Right kidney (tissue), 1 donor: ENCODE results near the gene NAXE.
"Not testable (repeated sequence)": the region's sequence is repeated elsewhere in the genome, so short reads cannot be mapped to it uniquely, and the experiment has no call there.

Experiments
- DNase-seq: peaks from one replicate; pipeline ENCODE4 v3.0.0-alpha.2; 2016

Gene NAXE

GRCh38 chr1:156592158-156592909 is 758 bp downstream of the NAXE start:
- no peak for DNase-seq

- DNase-seq = no peak
Observed at GRCh38 chr1:156592910-156593660, 1.5 kb downstream of the NAXE start.

- DNase-seq = no peak
Observed at GRCh38 chr1:156593661-156593989, 2.0 kb downstream of the NAXE start.

DNA sequence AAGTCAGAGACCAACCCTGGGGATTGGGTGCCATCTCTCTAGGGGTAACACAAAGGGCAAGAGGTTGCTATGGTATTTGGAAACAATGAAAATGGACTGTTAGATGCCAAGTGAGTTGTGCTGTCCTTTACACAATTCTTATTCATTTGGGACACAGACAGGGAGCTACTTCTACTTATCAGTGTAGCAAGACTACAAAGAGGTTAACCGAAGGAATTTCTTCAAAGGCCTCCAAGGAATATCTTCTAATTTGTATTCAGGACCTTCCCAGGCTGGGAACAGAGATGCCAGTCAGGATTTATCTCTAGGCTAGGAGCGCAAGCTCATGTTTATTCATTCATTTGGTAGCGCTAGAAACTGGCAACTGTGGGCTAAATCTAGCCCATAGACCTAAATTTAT is 2.6 kb downstream of the NAXE start:
- DNase-seq = no peak

DNA sequence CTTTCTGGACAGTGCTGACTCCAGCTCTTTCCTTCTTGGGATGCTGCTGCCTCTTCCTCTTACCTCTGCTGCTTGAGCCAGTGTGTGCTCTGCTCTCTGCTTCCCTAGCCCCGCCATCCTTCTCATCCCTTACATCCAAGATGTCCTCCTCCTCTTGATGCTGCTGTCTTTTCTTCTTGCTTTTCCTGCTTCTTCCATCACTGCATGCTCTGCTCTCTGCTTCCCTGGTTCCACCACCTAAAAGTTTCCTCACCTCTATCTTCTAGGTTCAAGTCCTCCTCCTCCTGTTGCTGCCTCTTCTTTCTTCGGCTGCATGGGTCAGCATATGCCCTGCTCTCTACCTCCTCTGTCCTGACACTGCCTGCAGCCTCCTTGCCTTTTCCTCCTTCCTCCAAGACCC is 3.4 kb downstream of the NAXE start:
- no peak for DNase-seq

GRCh38 chr1:156596426-156596825 is 4.8 kb downstream of the NAXE start:
- no peak for DNase-seq

DNA sequence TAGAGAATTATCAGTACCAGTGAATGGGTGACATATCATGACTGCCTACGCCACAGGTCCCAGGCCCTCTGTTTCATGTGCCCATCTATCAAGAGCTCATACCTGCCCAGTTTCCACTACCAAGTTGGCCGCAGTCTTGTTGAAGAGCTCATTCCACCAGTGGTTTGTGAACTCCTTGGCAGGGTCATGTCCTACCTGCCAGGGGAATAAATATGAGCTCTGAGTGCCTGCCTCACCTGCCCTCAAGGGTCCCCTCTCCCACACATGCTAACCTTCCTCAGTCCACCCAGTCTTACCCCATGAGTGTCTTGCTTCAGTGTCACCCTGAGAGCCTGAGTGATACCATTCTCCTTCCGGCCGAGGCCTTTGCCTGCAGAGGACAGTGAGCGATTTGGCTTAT is 6.5 kb downstream of the NAXE start:
- no peak for DNase-seq

GRCh38 chr1:156598731-156599432 is 7.3 kb downstream of the NAXE start:
- no peak for DNase-seq

GRCh38 chr1:156599811-156600210 is 8.2 kb downstream of the NAXE start:
- no peak for DNase-seq

- no peak for DNase-seq
Observed at GRCh38 chr1:156600733-156601121, 9.2 kb downstream of the NAXE start.

DNA sequence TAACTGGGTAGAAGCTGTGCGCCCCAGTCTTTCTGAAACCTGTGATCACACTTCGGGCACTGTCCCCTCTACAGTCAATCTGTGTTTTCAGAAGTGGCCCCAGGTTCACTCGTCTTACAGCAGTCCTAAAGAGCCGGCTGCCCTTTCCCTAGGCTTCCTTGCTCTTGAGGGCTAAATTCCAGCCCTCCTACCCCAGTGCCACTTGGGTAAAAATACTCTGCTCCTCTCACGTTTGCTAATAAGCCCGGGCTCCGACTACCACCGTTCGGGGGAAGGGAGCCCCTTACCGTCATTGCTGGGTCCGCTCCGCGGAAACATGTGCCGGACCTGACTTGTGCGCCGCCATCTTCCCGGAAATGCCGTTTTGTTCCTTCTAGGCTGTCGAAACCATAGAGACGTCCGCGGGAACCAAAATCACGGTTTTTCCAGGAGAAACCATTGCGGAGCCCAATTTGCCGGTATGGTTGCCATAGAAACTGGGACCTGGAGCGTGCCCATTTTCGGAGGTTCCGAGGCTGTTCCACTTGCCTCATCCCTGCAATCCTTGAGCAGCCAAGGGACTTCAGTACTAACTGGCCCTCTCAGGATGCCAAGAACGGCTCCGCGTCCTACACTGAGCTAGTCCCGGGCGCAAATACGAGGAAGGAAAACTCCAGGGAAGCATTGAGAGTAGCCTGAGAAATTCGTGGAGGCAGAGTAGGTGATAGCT is 9.7 kb downstream of the NAXE start, which contains the start of gene GPATCH4:
Gene GPATCH4 (minus strand): TSS at position 358 of the 709 bp plus-strand sequence.
- DNase-seq = peak; percentile 86

GRCh38 chr1:156601892-156602291 is 10.3 kb downstream of the NAXE start:
- no peak for DNase-seq

DNA sequence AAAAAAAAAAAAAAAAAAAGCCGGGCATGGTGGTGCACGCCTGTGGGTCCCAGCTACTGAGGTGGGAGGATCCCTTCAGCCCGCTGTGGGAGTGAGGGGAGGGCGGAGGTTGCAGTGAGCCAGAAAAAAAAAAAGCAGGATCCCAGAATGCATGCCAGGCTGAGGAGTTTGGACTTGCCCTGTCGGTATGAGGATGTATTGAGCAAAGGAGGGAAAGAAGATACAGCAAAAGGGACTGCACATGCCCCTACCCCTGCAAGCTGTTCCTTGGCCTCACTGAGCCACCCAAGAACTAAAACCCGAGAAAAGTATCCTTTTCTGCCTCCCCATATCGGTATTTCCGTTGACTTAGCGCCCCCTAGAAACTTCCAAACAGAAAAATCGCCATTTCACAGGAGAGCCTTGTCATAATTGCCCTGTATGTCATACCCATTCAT is 11.0 kb downstream of the NAXE start:
- DNase-seq = no peak

GRCh38 chr1:156607344-156607743 is 15.8 kb downstream of the NAXE start:
- not testable (repeated sequence) for DNase-seq

DNA sequence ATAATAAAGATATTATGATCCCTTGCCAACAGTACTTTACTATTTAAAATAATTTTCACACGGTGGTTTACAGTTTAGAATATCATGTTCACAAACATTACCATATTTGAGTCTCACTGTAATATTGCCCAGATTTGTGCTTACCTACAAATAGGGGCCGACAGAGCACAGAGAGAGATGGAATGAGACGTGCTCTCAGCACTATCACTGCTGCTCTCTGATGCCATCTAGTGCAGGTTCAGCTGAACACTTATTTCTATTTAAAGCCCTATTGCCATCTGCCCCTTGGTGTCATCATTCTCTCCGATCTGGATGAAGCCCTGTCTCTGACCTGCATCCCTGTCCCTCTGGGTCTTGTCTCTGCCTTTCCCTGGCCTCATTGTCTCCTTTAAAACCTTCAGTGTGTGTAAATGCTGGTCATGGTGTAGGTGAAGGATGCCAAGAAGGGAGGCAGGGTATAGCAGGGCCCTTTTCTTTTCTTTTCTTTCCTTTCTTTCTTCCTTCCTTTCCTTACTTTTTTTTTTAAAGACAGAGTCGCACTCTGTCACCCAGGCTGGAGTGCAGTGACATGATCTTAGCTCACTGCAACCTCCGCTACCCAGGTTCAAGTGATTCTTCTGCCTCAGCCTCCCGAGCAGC is 16.6 kb downstream of the NAXE start:
- no peak for DNase-seq

DNA sequence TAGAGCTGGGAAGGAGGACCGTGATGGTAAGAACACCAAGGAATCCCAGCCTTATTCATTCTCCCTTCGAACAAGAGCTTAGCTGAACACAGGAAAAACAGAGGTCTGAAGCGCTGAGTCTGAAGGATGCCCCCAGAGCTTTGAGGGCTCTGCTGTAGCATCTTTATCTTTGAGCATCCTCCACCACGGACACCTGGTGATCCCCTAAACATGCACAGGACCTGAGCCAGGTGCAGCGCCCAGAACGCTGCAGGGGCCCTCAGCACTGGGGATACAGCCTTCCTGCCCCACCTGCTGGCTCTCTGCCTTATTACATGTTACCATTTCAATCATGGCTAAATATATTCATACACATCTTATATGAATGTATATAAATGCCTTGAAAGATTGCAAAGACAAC is 17.4 kb downstream of the NAXE start:
- DNase-seq = no peak

- DNase-seq = not testable (repeated sequence)
Observed at GRCh38 chr1:156610072-156610471, 18.5 kb downstream of the NAXE start.

DNA sequence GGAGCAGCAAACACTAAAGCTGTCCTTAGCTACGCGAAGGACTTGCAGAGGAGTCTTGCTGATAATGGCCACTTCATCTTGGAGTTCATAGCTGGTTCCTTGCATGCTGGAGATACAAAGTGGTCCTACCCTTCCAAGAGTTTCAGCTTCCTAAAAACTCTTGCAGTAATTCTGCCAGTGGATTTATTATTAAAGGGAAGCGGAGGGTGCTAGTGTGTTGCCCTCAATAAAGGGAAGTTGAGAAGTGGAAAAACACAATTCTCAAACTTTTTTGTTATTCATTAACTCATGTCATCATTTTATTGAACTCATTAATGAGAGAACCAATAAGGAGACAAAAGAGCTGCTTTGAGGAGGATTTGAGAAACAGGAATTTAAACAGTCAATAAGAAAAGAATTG is 21.1 kb downstream of the NAXE start:
- DNase-seq = no peak

DNA sequence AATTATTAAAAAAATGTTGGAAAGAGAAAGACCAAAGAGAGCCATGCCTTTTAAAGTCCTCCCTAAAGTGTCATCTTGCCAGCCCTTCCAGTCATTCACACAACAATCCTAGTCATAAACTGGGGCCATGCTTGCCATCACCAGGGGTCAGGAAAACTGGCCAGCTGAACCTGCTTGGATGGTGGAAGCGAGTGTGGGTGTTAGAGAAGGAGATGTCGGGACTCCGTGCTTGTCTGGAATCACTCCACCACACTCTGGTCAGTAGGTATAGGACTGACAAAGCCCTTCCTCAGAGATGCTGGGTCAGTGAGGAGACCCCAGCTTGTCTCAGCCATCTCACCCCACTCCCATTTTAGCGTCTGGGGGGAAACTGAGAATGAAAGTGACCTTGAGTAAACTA is 24.4 kb downstream of the NAXE start:
- DNase-seq = peak; percentile 43

- peak; percentile 68 for DNase-seq
Observed at GRCh38 chr1:156616463-156616862, 24.9 kb downstream of the NAXE start.

- DNase-seq = no peak
Observed at GRCh38 chr1:156618853-156619581, 27.4 kb downstream of the NAXE start, which contains the start of gene HAPLN2. Gene HAPLN2 (plus strand): TSS chr1:156619415. CDS start chr1:156623491, 4,076 bp downstream.
